Suprapubic skin (tissue), 4 donors: ENCODE data around the gene PTX4.

Experiments used
- EP300 ChIP-seq: sonication (generic); formaldehyde crosslinking; IDR thresholded peaks from one replicate; pipeline ENCODE4 v1.6.1; 2017; ENCODE audit warnings: antibody characterized with exemption
- POLR2A ChIP-seq, 2 donors: fragments of 450-650 bp; IDR thresholded peaks; one replicate each; pipeline ENCODE4 v1.6.1; 2017; ENCODE audit warnings: antibody characterized with exemption in 2 of 2, mild to moderate bottlenecking in 2 of 2, moderate library complexity in 2 of 2
- POLR2AphosphoS5 ChIP-seq, 3 donors: sonication (generic); formaldehyde crosslinking; IDR thresholded peaks; one replicate each; pipeline ENCODE4 v1.6.1; 2017; ENCODE audit warnings: antibody characterized with exemption in 3 of 3
- TF ChIP-seq, protein P1 (sequence below), 2 donors: fragments of 200-600 bp in 1 of 2; fragments of 450-650 bp in 1 of 2; sonication (generic) in 1 of 2; IDR thresholded peaks; one replicate each; pipeline ENCODE4 v1.5.1; 2016 to 2019; ENCODE audit warnings: antibody characterized with exemption in 2 of 2, mild to moderate bottlenecking in 1 of 2, moderate library complexity in 1 of 2

DNA sequence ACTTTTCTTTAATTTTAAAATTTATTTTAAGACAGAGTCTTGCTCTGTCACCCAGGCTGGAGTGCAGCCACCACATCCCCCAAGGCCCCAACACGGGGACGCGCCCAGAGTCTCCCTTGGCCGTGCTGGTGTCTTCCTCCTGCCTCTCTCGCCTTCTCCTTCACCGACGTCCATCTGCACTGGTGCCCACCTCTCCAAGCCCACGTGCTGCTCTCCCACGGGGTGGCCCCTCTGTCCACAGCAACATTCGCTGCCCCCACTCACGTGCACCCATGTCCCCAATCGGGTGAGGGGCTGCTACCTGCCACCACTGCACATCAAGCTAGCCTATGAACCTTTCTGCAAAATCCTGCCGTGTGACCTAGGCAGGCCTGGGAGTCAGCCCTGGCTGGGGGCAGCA, 47.9 kb upstream of the PTX4 start:
- TF ChIP-seq, protein P1, sequence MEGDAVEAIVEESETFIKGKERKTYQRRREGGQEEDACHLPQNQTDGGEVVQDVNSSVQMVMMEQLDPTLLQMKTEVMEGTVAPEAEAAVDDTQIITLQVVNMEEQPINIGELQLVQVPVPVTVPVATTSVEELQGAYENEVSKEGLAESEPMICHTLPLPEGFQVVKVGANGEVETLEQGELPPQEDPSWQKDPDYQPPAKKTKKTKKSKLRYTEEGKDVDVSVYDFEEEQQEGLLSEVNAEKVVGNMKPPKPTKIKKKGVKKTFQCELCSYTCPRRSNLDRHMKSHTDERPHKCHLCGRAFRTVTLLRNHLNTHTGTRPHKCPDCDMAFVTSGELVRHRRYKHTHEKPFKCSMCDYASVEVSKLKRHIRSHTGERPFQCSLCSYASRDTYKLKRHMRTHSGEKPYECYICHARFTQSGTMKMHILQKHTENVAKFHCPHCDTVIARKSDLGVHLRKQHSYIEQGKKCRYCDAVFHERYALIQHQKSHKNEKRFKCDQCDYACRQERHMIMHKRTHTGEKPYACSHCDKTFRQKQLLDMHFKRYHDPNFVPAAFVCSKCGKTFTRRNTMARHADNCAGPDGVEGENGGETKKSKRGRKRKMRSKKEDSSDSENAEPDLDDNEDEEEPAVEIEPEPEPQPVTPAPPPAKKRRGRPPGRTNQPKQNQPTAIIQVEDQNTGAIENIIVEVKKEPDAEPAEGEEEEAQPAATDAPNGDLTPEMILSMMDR (IDR thresholded peaks at IDR 0.05), result no peak
- TF ChIP-seq POLR2AphosphoS5 (IDR thresholded peaks at IDR 0.05) (no peak), POLR2A (IDR thresholded peaks at IDR 0.05) (no peak), EP300 (no peak)
